MCF 10A (cell line): Measurements from ENCODE around the gene GGPS1. TPM values are rescaled to one million over a fixed set of nuclear protein-coding genes. Genes with fewer than 3 reads are reported as not detected.

ENCODE experiments used
- BruUV-seq: library from RNA; stranded (reverse); fragments of 400-500 nt; replicated peaks from 2 replicates; lab custom pipeline; 2021; lab: Mats Ljungman, UMichigan
- CTCF ChIA-PET: fragments of 300-600 bp; sonication (Branson Sonifier 250); formaldehyde crosslinking; extraction: SDS; loops from one replicate; lab custom pipeline; 2021; ENCODE audit warnings: antibody characterized with exemption, inconsistent platforms; lab: Yijun Ruan, JAX
- POLR2A ChIA-PET: fragments of 300-600, 350-650 bp; sonication (Branson Sonifier 250); formaldehyde crosslinking; extraction: SDS; loops from one replicate; lab custom pipeline; 2020; ENCODE audit warnings: antibody characterized with exemption, inconsistent platforms; lab: Yijun Ruan, JAX
- DNase-seq: peaks from one replicate; pipeline ENCODE4 v3.0.0-alpha.2; 2018; ENCODE audit not compliant: unreplicated experiment
- H3K27ac Mint-ChIP-seq: one replicate; pipeline ENCODE4 v1.8.0; 2022; ENCODE audit warnings: mild to moderate bottlenecking, low read depth, mixed read lengths; ENCODE audit not compliant: unreplicated experiment
- H3K27me3 Mint-ChIP-seq: one replicate; pipeline ENCODE4 v1.8.0; 2022; ENCODE audit warnings: mixed read lengths; ENCODE audit not compliant: insufficient read depth, unreplicated experiment
- H3K36me3 Mint-ChIP-seq: one replicate; pipeline ENCODE4 v1.8.0; 2022; ENCODE audit warnings: mild to moderate bottlenecking, moderate library complexity, mixed read lengths; ENCODE audit not compliant: insufficient read depth, unreplicated experiment
- H3K4me1 Mint-ChIP-seq: one replicate; pipeline ENCODE4 v1.8.0; 2022; ENCODE audit warnings: mixed read lengths; ENCODE audit not compliant: insufficient read depth, unreplicated experiment
- H3K4me3 Mint-ChIP-seq: one replicate; pipeline ENCODE4 v1.8.0; 2022; ENCODE audit warnings: mild to moderate bottlenecking, moderate library complexity, mixed read lengths; ENCODE audit not compliant: unreplicated experiment
- H3K9me3 Mint-ChIP-seq: one replicate; pipeline ENCODE4 v1.8.0; 2022; ENCODE audit warnings: mixed read lengths; ENCODE audit not compliant: unreplicated experiment
- intact Hi-C: fragments of 100-400 bp; cut with micrococcal nuclease; formaldehyde crosslinking; loops from 2 replicates; pipeline ENCODE4 v1.14.1; 2022
- total RNA-seq: library from RNA; stranded (reverse); gene quantifications from 2 replicates; pipeline ENCODE4 v1.2.3, GENCODE V29; 2022
- TF ChIP-seq, protein P1 (sequence below): fragments of 200-600 bp; IDR thresholded peaks from one replicate; pipeline ENCODE4 v1.8.0; 2022; ENCODE audit warnings: antibody characterized with exemption, mild to moderate bottlenecking; ENCODE audit not compliant: unreplicated experiment

The GGPS1 gene
- total RNA-seq, 1 experiment from 2014 or later: 74.8 TPM

DNA sequence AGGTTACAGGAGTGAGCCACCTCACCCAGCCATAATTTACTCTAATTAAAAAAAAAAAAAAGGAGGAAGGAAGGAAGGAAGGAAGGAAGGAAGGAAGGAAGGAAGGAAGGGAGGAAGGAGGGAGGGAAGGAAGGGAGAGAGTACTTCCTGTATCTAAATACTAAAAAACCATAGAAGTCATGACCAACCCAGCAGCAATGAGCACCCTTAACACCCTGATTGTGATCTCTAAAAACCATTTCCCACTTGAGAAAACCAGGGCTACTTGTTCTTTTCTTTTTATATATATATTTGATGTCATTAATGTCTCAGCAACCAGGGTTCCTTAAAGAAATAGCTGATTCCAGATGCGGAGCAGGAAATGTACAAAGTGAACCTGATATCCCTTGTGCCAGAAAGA is 31.6 kb upstream of the GGPS1 start:
- Mint-ChIP-seq H3K27me3 (no peaks in the 10 kb centered on the region), H3K4me1 (peaks cover 20% of the 10 kb centered on the region), H3K36me3 (peaks cover 5% of the 10 kb centered on the region), H3K27ac (no peak overlapping the region), H3K4me3 (no peak overlapping the region), H3K9me3 (peaks cover 7% of the 10 kb centered on the region)
- CTCF ChIA-PET: no interaction called here
- POLR2A ChIA-PET: interaction anchor here (2.5 kb wide), 1 partner anchor 17 kb away, joined by 11 read pairs; no protein-coding TSS in a partner anchor
- TF ChIP-seq, protein P1, sequence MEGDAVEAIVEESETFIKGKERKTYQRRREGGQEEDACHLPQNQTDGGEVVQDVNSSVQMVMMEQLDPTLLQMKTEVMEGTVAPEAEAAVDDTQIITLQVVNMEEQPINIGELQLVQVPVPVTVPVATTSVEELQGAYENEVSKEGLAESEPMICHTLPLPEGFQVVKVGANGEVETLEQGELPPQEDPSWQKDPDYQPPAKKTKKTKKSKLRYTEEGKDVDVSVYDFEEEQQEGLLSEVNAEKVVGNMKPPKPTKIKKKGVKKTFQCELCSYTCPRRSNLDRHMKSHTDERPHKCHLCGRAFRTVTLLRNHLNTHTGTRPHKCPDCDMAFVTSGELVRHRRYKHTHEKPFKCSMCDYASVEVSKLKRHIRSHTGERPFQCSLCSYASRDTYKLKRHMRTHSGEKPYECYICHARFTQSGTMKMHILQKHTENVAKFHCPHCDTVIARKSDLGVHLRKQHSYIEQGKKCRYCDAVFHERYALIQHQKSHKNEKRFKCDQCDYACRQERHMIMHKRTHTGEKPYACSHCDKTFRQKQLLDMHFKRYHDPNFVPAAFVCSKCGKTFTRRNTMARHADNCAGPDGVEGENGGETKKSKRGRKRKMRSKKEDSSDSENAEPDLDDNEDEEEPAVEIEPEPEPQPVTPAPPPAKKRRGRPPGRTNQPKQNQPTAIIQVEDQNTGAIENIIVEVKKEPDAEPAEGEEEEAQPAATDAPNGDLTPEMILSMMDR: no peak
- no peak for DNase-seq
- BruUV-seq: no TSS peak
- intact Hi-C loops: no loop called here

DNA sequence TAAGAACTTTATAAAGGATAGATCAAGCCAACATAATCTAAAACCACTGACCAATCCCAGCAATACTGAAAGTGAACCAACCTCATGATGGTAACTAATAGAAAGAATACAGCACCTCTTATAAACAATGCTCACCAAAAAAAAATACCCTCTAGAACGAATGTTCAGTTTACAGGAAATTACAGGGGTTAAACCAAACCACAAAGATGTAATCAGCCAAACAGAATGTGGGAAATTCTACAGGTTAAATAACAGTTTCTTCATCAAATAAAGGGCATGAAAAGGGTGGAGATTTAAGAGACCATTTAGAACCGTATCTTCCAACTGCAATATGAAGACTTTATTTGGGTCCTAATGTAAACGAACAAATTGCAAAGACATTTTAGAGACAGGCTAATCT is 30.8 kb upstream of the GGPS1 start:
- no peak for DNase-seq
- TF ChIP-seq, protein P1: no peak
- Mint-ChIP-seq H3K36me3 (peaks cover 7% of the 10 kb centered on the region), H3K4me1 (peaks cover 21% of the 10 kb centered on the region), H3K27ac (no peak overlapping the region), H3K9me3 (peaks cover 7% of the 10 kb centered on the region), H3K27me3 (no peaks in the 10 kb centered on the region), H3K4me3 (no peak overlapping the region)
- no TSS peak for BruUV-seq
- ChIA-PET POLR2A (no interaction called here), CTCF (interaction anchor here (1.4 kb wide), 1 partner anchor 14 kb away, joined by 4 read pairs; no protein-coding TSS in a partner anchor)
- intact Hi-C loops: no loop called here

DNA sequence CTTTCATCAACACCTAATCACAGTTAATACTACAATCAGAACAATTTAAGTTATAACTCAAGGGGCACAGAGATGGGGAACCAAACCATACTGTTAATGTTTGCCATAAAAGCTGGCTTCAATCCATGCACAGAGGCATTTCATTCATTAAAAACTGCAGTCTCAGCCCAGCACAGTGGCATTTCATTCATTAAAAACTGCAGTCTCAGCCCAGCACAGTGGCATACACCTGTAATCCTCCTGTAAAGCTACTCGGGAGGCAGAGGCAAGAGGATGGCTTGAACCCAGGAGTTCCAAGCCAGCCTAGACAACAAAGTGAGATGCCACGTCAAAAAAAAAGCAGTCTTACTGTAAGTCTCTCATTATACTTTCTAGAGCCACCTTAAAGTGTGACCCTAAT is 29.6 kb upstream of the GGPS1 start:
- DNase-seq: no peak
- POLR2A ChIA-PET: interaction anchor here (0.6 to 1.5 kb wide), 7 partner anchors 15 to 619 kb away, joined by 3 to 5 read pairs (median 3); no protein-coding TSS in a partner anchor
- Mint-ChIP-seq H3K9me3 (peaks cover 7% of the 10 kb centered on the region), H3K4me3 (no peak overlapping the region), H3K36me3 (peaks cover 7% of the 10 kb centered on the region), H3K27ac (no peak overlapping the region), H3K4me1 (peaks cover 17% of the 10 kb centered on the region), H3K27me3 (no peaks in the 10 kb centered on the region)
- no TSS peak for BruUV-seq
- CTCF ChIA-PET: interaction anchor here (0.7 to 2.1 kb wide), 3 partner anchors 12 to 26 kb away, joined by 3 to 8 read pairs (median 4); no protein-coding TSS in a partner anchor
- TF ChIP-seq, protein P1: no peak
- intact Hi-C loops: no loop called here

DNA sequence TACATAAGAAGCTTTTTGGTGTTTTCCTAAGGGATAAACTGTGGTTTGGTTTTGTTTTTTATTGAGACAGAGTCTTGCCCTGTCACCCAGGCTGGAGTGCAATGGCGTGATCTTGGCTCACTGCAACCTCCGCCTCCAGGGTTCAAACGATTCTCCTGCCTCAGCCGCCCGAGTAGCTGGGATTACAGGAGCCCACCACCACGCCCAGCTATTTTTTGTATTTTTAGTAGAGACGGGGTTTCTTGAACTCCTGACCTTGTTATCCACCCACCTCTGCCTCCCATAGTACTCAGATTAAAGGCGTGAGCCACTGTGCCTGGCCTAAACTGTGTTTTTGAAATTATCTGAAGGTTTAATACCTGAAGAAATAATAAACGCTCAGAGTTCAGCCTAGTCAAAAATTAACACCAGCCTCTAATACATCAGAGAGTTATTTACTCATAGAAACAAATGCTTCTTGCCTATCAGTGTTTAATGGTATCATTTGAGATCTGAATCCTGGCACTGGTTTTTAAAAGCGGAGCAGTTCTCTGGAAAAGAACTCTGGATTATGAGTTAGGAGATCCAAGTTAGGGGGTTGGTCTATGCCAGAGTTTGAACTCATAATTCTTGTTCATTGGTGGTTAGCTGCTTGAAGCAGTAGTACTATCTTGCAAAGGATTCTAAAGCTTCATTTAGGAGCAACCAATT is 29.1 kb upstream of the GGPS1 start:
- intact Hi-C loops: no loop called here
- DNase-seq: no peak
- TF ChIP-seq, protein P1: no peak
- CTCF ChIA-PET: interaction anchor here (0.7 to 2.1 kb wide), 3 partner anchors 12 to 25 kb away, joined by 3 to 8 read pairs (median 4); no protein-coding TSS in a partner anchor
- Mint-ChIP-seq H3K36me3 (peaks cover 7% of the 10 kb centered on the region), H3K9me3 (peaks cover 7% of the 10 kb centered on the region), H3K27me3 (no peaks in the 10 kb centered on the region), H3K4me3 (no peak overlapping the region), H3K4me1 (peaks cover 17% of the 10 kb centered on the region), H3K27ac (no peak overlapping the region)
- no TSS peak for BruUV-seq
- POLR2A ChIA-PET: interaction anchor here (0.6 to 1.5 kb wide), 7 partner anchors 15 to 618 kb away, joined by 3 to 5 read pairs (median 3); no protein-coding TSS in a partner anchor
